ENCODE measurements around the gene USF3.

USF3 gene

DNA sequence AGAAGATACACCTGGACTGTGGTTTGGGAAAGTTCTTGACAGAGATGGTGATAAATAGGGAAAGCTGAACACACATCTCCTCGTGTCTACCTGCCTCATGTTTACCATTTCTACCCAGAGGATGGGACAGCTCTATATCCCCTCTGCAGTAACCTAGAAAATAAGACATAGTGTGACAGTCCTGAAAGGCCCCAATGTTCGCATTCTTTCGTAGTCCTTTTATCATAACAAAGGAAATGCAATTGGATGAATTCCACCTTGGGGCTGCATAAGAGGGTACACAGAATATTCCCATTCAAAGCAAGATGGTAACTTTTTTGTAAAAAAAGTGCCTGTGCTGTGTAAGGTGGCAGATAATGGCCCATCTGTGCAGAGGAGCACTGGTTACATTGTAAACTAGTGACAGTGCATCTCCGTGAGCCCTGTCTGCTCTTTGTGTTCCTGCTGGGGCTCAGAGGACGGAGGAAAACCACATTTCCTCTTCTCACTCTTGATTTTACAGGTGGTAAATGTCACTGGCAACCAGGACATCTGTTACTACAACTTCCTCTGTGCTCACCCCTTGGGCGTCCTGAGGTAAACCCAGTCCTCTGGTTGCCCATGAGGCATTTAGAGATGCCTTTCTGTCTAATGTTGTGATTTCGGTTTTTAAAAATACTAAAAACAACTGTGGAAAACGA, 89.8 kb downstream of the USF3 start:
- no peak for DNase-seq

DNA sequence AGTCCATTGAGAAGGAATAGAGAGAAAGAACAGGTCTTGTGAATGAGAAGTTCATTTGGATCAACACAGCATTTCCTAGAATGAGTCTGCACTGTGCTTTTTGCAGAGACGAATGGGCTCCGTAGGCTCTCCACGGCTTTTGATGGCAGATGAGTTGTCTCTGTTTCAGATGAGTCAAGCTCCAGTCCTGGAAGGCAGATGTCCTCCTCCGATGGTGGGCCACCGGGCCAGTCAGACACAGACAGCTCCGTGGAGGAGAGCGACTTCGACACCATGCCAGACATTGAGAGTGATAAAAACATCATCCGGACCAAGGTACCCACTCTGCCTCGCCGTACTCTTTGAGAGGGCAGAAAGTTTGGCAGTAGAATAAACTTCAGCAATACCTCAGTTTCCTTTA, 93.6 kb downstream of the USF3 start:
- DNase-seq: no peak

DNA sequence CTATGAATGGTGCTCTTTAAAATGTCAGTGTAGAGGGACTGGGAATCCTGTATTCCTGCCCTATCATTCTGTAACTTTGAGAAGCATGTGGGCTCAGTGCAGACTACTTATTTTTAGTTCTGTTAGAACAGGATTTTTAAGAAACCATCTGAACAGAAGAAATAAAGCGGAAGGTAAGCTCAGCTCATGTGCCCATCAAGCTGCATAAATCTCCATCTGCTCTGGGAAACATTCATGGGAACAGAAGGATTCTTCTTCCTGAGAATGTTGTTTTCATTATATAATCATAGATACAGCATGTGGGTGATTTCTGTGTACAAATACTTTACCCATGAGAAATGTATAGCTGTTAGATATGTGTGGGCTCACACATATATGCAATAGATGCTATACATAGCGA, 94.2 kb downstream of the USF3 start:
- DNase-seq: no peak

DNA sequence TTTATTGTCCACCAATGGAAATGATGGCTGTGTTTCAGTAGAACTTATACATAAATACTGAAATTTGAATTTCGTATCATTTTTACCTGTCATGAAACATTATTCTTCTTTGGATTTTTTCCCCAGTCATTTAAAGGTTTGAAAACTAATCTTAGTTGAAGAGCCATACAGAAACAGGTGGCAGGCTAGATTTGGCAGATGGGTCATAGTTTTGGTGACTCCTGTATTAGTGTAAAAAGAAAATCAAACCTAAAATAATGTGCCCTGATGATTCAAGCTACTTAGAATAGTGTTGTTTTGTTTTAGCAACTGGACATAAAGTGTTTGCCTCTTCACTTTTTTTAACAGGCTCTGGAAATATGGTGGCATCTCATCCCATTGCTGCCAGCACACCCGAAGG, 95.2 kb downstream of the USF3 start:
- no peak for DNase-seq

DNA sequence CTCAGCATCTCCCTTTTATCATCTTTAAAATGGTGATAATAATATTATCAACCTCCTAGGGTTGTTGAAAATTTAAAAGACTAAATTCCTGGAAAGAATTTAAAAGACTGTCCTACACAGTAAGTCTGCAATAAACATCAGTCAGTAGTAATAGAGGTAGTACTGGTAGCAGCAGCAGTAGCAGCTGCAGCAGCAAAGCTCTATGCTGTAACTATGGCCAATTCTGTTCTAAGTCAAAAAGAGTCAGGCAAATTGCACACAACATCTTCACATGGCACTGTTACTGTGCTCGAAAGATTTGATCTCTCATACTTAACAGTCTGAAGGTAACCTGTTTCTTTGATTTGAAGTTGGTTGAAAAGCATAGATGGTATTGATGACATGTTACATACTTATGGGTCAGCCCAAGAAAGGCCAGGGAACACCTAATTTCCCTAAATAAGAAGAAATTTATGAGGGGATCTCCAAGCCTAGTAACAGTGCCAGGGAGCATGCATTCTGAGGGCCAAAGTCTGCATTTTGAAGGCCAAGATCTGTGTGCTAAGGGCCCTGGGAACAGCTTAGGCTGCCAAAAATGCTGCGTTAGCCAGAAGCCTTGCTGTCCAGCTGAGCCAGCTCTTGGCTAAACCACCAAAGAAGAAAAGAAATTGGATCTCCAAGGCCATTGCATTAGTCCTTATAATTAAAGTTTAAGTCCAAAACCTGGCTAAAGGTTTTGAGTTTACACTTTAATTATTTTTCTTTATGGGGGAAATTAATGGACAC, 95.8 kb downstream of the USF3 start:
- no peak for DNase-seq

Measured in activated gamma-delta T cell (primary cell).